Right lung (tissue), 5 donors: ENCODE data around the gene IFIT3. TPM values are rescaled to one million over a fixed set of nuclear protein-coding genes. Genes with fewer than 3 reads are reported as not detected.
"Not testable (repeated sequence)": the region's sequence is repeated elsewhere in the genome, so short reads cannot be mapped to it uniquely, and the experiment has no call there.

Experiments
- DNase-seq, 2 donors: peaks; one replicate each; pipeline ENCODE4 v3.0.0-alpha.2; 2013
- polyA plus RNA-seq, 5 donors: library from polyadenylated mRNA; unstranded; fragments of 120-200 nt; gene quantifications; one replicate each; pipeline versions ENCODE4 v1.2.1 to v1.2.3, GENCODE V29; 2013; ENCODE audit warnings: inconsistent platforms in 1 of 5, low replicate concordance in 1 of 5; ENCODE audit not compliant: insufficient read length in 5 of 5, insufficient read depth in 1 of 5

Gene IFIT3
- polyA plus RNA-seq, 5 donors: 11.6 to 18.4 (median 14.1) TPM

GRCh38 chr10:89331487-89332122 is 3.8 kb downstream of the IFIT3 start:
- DNase-seq: not testable (repeated sequence)

GRCh38 chr10:89332123-89332633 is 4.4 kb downstream of the IFIT3 start:
- peak in 1 of 2 donors; percentile 66 for DNase-seq

DNA sequence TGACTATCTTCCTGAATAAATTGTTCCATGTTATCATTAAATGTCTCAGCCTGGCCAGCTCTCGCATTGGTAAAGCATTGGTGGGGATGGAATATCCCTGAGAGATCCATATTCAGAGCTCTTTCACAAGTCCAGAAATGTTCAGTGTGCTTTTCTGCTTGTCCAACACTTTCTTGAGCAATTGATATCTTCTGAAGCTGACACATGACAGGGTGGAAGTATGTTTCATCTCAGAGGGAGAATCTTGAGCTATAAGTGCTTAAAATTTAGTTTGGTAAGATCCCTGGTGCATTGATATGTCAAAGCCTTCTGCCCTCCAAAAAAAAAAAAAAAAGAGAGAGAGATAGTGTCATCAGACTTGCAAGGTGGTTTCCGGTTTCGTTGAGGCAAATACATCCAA is 7.4 kb downstream of the IFIT3 start:
- no peak for DNase-seq

DNA sequence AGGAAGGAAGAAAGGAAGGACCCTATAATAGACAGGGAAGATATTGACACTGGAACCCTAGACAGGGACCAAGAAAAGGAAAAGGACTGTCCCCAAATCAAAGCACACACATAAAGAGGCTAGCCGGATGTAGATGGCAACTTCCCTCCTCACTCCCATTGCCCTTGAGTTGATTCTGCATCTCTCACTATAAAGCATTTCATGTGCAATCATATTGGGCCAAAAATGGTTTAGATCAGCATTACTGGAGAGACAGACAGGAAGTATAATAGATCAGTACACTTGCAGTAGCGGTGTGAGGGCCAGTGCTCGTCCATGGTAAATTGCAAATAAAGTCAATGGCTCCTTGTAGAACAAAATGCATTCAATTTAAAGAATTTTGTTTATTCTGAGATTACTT is 8.4 kb downstream of the IFIT3 start:
- no peak for DNase-seq

DNA sequence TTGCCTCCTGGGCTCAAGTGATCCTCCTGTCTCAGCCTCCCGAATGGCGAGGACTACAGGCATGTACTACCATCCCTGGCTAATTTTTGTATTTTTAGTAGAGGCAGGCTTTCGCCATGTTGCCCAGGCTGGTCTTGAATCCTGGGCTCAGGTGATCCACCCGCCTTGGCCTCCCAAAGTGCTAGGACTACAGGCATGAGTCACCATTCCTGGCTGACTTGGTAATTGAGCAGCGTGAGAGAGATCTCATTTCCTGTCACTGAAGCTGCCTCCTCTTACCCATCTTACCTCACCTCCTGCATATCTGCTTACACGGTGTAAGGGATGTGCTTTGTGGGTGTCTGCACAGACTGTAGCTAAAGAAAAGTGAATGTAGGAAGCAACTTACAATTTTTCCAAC is 9.7 kb downstream of the IFIT3 start:
- no peak for DNase-seq

- no peak for DNase-seq
Measured at GRCh38 chr10:89338713-89339112, 10.9 kb downstream of the IFIT3 start.

GRCh38 chr10:89339875-89340274 is 12.1 kb downstream of the IFIT3 start:
- no peak for DNase-seq

DNA sequence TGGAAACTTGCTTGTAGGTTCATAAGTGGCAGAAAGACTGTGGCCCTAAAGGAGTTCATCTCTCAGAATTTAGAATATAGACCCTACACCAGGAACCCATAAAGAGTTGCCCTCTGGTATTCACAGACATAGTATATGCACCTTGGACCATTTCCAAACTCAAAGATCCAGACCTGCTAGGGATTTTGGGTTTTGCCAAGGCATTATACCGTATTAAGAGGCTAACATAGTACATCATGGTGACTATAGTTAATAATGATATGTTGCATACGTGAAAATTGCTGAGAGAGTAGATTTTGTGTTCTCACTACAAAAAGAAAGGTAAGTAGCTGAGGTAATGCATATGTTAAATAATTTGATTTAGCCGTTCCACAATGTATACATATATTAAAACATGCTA is 13.9 kb downstream of the IFIT3 start:
- DNase-seq: no peak

DNA sequence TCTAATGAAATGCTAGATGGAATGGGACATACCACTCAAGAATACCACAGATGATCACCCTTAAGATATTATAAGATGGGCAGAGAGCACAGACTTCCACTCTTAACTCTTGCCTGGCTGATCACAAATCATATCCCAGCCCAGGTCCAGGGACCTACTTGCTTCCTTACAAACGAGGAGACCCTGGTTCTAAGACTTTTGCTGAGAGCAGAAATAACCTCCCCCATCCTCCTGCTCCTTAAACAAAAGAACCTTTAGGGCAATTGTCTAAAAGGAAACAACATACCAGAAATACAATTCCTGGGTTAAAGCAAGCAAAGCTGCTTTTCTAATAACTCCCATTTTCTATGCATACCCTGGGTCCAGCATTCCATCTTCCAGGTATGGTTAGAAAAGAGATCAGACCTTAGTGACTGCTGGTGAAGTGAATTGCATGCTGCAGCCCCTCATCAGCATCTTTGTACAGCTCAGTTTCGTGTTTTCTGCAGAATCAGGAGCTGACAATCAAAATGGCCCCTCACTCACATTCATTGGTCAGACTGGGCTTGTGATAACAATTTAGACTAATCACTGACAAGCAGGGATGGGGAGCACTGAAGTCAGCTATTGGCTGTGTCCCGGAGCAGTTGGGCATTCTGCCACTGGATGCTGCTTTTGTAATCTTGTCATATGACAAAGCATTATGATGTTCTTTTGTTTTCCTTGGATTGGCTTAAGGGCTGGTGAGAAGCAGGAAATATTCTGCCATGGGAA is 14.6 kb downstream of the IFIT3 start:
- no peak for DNase-seq

- no peak for DNase-seq
Measured at GRCh38 chr10:89343089-89343767, 15.4 kb downstream of the IFIT3 start.

DNA sequence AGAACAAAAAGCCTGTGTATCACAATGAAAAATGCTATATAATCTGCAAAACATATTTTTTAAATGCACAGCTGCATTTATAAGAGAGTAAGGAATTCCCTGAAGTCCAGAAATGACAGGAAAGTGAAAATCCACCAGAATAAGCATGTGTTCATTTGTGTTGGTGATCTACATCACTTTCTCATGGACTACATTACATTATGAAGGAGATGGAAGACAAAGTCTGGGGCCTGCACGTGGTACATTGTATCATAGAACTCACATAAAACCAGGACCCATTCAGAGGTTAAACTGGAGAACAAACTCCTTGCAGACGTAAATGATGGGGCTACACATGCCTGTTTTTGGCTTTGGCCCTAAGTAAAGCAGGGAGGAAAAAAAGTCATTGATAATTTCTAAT is 16.4 kb downstream of the IFIT3 start:
- DNase-seq: no peak

- no peak for DNase-seq
Measured at GRCh38 chr10:89345367-89346000, 17.7 kb downstream of the IFIT3 start.

DNA sequence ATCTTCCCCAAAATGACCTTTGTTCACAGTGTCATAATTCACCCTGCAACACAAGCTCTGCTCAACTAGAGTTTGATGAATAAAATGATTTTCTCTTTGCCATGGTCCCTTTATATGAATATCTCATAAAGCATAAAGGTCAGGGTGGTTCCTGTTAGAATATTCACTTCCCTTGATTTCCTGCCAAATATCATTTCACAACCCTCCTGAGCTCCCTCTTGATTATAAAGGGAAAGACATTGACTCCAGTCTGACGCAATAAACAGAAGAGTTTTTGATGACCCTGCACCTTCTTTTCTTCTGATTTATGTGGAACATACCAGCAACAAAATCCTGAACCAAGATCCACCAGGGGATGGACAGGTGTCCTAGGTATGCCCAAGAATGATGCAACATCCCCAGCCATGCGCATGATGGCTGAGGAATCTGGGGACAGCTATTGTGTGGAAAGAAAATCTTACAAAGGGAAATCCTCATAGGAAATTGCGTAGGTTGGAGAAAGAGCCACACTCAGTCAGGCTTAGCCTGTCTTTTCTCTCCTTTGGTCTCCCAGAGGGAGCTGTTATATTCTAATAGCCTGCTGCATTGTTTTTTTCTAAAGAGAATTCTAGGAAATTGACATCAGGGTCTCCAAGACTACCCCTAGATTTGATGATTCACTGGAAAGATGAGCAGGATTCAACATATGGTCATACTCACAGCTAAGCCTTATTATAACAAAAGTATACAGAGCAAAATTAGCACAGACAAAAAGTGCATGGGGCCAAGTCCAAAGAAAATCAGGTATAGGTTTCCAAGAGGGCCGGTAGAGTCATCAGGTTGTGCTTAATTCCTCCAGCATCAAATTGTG is 18.8 kb downstream of the IFIT3 start:
- no peak for DNase-seq

DNA sequence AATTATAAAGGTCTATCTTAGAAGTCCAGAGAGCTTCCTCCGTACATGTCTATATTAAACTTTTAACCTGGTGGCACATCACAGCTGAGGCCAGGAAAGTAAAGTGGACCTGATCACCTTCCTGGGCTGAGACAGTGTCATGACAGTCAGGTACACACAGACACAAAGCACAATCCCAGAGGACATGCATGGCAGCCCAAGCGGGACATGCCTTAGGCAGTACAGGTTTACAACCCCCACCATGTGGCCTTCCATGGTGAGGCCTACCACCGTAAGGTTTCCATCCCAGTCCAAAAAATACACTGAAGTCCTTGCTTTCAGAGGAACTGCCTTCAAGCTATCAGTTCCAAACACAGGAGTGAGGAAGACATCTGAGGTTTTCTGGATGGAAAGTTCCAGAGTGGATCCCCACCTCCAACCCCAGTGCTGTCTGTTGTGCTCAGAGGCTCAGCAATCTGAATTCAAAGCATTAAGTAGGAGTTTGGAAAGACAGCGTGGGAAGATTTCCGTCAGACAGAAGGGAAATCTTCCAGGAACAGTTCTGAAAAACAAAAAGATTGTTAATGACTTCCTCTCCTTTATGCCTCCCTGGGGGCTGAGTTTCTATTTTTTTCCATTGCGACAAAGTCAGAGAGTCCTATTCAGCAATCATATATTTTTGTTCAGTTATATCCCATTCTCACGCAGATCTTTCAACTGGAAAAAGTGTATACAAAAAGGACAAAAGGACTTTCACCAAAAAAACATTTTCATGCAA is 20.1 kb downstream of the IFIT3 start:
- DNase-seq: no peak

- no peak for DNase-seq
Measured at GRCh38 chr10:89348481-89348880, 20.7 kb downstream of the IFIT3 start.

DNA sequence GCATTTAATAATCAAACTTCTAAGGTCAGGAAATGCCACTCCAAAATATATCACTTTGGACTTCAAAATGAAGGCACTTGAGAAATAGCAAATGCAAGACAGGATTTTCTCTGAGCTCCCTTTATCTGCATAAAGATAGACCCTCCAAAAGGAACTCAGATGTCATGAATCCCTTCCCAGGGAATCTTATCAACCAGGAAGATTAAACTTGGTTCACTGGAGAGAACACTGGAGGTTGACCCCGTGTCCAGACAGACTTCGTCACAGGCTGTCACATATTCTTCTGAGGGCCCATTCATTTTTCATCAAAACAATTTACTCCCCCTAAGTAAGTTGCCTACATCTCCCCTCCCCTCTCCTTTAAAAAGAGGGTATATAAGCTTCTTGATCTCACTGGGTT is 21.2 kb downstream of the IFIT3 start:
- no peak for DNase-seq

DNA sequence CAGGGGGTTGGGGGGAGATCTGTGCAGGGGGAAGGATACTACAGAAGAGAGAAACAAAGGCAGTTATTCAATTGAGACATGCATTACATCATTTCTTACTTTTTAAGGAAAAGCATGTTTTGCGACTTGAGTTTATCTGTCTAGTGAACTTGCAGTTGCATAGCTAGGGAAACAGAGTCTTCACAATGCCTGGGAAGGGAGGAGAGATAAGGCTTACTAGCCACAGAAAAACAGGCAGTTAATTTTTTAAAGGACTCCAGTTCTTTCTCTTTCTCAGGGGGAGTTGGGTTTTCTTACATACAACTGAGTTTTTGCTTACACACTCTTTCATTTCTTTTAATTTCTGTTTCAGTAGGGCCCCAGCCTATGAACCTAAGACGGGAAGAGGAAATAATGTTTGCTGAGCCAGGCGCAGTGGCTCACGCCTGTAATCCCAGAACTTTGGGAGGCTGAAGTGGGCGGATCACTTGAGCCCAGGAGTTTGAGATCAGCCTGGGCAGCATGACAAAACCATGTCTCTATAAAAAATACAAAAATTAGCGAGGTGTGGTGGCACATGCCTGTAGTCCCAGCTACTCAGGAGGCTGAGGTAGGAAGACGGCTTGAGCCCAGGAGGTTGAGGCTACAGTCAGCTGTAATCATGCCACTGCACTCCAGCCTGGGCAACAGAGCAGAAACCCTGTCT is 23.0 kb downstream of the IFIT3 start:
- not testable (repeated sequence) for DNase-seq

DNA sequence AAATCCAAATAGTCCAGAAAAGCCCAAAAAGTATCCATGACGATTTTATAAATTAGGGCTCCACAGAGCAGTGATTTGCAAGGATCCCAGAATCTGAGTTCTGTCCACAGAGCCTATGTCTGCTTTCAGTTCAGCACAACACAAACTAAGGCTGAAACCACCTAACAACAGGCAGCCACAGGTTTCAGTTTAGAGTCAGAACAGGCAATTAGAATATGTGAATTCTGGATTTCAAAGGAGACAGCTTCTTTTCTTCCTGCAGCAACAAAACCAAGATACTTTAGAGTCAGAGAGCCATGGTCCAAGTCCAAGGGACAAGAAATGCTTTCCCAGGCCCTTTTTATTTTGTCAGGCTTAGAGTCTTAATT is 23.6 kb downstream of the IFIT3 start:
- no peak for DNase-seq

GRCh38 chr10:89351780-89352597 is 24.2 kb downstream of the IFIT3 start:
- peak in 1 of 2 donors; percentile 73 for DNase-seq
